HEK293 (cell line): ENCODE data around the gene PEAK3.

ENCODE experiments used
- CTCF ChIP-seq: fragments of 450-650 bp; formaldehyde crosslinking; IDR thresholded peaks from 2 replicates; pipeline ENCODE4 v1.5.1; 2016; ENCODE audit warnings: missing biosample characterization, missing genetic modification characterization
- OSR2 ChIP-seq: fragments of 450-650 bp; formaldehyde crosslinking; IDR thresholded peaks from 2 replicates; pipeline ENCODE4 v1.5.1; 2016; ENCODE audit warnings: missing biosample characterization, missing genetic modification characterization
- ZNF175 ChIP-seq: fragments of 450-650 bp; formaldehyde crosslinking; IDR thresholded peaks from 2 replicates; pipeline ENCODE4 v1.5.1; 2016; ENCODE audit warnings: missing biosample characterization, missing genetic modification characterization
- TF ChIP-seq, protein P1 (sequence below): fragments of 450-650 bp; formaldehyde crosslinking; IDR thresholded peaks from 2 replicates; pipeline ENCODE4 v1.5.1; 2016; ENCODE audit warnings: missing biosample characterization, missing genetic modification characterization, low read depth

DNA sequence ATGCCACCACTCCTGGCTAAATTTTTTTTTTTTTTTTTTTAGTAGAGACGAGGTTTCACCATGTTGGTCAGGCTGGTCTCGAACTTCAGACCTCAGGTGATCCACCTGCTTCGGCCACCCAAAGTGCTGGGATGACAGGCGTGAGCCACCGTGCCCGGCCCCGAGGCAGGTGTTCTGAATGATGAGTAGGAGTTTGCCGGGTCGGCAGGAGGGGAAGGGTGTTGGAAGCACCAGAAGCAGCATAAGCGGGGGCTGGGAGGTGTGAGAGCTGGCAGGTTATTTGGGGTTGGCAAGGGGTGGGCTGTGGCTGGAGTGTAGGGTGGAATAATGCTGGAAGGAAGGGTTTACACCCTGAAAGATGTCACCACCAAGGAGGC lies 48.3 kb upstream of the PEAK3 start:
- TF ChIP-seq CTCF (tag by site-specific recombination) (no peak), ZNF175 (tag by site-specific recombination) (no peak), OSR2 (tag by site-specific recombination) (no peak)
- TF ChIP-seq, protein P1, sequence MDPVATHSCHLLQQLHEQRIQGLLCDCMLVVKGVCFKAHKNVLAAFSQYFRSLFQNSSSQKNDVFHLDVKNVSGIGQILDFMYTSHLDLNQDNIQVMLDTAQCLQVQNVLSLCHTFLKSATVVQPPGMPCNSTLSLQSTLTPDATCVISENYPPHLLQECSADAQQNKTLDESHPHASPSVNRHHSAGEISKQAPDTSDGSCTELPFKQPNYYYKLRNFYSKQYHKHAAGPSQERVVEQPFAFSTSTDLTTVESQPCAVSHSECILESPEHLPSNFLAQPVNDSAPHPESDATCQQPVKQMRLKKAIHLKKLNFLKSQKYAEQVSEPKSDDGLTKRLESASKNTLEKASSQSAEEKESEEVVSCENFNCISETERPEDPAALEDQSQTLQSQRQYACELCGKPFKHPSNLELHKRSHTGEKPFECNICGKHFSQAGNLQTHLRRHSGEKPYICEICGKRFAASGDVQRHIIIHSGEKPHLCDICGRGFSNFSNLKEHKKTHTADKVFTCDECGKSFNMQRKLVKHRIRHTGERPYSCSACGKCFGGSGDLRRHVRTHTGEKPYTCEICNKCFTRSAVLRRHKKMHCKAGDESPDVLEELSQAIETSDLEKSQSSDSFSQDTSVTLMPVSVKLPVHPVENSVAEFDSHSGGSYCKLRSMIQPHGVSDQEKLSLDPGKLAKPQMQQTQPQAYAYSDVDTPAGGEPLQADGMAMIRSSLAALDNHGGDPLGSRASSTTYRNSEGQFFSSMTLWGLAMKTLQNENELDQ (tag by site-specific recombination), result no peak
